NT2/D1 (cell line): ENCODE data around the gene RAB3B.

Source experiments
- SUZ12 ChIP-seq: IDR thresholded peaks from 2 replicates; pipeline ENCODE4 v1.6.1; 2011; ENCODE audit not compliant: insufficient read length, insufficient read depth; ENCODE audit errors: extremely low read depth
- ZNF274 ChIP-seq: IDR thresholded peaks from 2 replicates; pipeline ENCODE4 v1.6.1; 2011; ENCODE audit warnings: mild to moderate bottlenecking, low read depth, low read length

DNA sequence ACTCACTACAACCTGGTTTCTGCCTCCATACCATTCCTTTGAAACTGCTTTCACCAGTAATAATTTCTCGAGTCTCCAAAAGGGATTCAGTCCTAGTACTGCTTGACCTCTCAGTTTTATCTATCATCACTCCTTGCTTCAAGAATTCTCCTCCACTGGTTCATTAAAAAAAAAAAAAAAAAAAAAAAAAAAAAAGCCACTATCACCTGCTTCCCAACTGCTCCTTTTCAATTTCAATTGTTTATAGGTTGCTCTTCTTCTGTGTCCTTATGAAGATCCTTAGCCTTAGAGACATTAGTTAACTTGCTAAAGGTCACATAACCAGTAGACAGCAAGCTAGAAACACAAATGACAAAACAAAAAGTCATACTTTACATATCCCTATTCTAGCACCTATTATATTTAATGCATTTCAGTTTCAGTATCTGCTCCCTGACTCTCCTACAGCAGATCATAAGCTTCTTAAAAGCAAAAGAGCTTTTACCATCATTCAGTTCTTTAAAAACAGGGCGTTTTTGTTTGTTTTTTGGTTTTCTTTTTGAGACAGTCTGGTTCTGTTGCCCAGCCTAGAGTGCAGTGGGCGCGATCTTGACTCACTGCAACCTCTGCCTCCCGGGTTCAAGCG is 119.0 kb downstream of the RAB3B start:
- TF ChIP-seq ZNF274 (no peak), SUZ12 (no peak)
